ENCODE measurements around the gene FTH1.

GRCh38 chr11:61972112-61972671 lies 4.8 kb upstream of the FTH1 start:
- TF ChIP-seq POLR2AphosphoS5 (IDR thresholded peaks at IDR 0.05) (no peak), CTCF (IDR thresholded peaks at IDR 0.05) (no peak)

All from upper lobe of left lung (tissue), 4 donors.